Coronary artery (tissue), 2 donors: Measurements from ENCODE around the gene IMPDH2.
A peak's percentile ranks its signal among the peaks of the same experiment; 100 is the strongest.

ENCODE experiments used
- DNase-seq: peaks from one replicate; pipeline ENCODE4 v3.0.0-alpha.2; 2017; ENCODE audit warnings: low spot score
- H3K27ac ChIP-seq, 2 donors: fragments of 200-600 bp; sonication (generic); one replicate each; pipeline ENCODE4 v1.5.1; 2016 to 2019
- H3K4me3 ChIP-seq: fragments of 200-600 bp; sonication (generic); 2 replicates; pipeline ENCODE4 v1.5.1; 2016; ENCODE audit warnings: mild to moderate bottlenecking, moderate library complexity
- CTCF ChIP-seq: fragments of 200-600 bp; sonication (generic); IDR thresholded peaks from one replicate; pipeline ENCODE4 v1.5.1; 2019; ENCODE audit warnings: antibody characterized with exemption

Gene IMPDH2

GRCh38 chr3:49053543-49053942 lies 24.3 kb upstream of the IMPDH2 start:
- Histone ChIP-seq H3K27ac (no peak overlapping the region), H3K4me3 (no peak overlapping the region)
- DNase-seq: no peak
- no peak for TF ChIP-seq CTCF

GRCh38 chr3:49035281-49035680 lies 6.1 kb upstream of the IMPDH2 start:
- DNase-seq: no peak
- no peak overlapping the region for H3K4me3 ChIP-seq
- no peak for TF ChIP-seq CTCF
- peak overlapping the region in 1 of 2 donors; percentile 32 for H3K27ac ChIP-seq

- no peak for TF ChIP-seq CTCF
- no peak for DNase-seq
Measured at GRCh38 chr3:49034650-49035049, 5.5 kb upstream of the IMPDH2 start.

GRCh38 chr3:49032646-49033304 lies 3.6 kb upstream of the IMPDH2 start:
- Histone ChIP-seq H3K27ac (no peak overlapping the region), H3K4me3 (no peak overlapping the region)
- no peak for TF ChIP-seq CTCF
- no peak for DNase-seq

More at GRCh38 chr3:49034650-49035049, 5.5 kb upstream of the IMPDH2 start:
- no peak overlapping the region for H3K4me3 ChIP-seq
- peak overlapping the region in 1 of 2 donors; percentile 32 for H3K27ac ChIP-seq

- TF ChIP-seq CTCF: no peak
- DNase-seq: no peak
- H3K4me3 ChIP-seq: no peak overlapping the region
- H3K27ac ChIP-seq: no peak overlapping the region
Measured at GRCh38 chr3:49030321-49030720, 1.1 kb upstream of the IMPDH2 start.

- Histone ChIP-seq H3K4me3 (peak overlapping the region; percentile 77), H3K27ac (peak overlapping the region; percentile 92 to 98)
- TF ChIP-seq CTCF: no peak
- no peak for DNase-seq
Measured at GRCh38 chr3:49029563-49029884, 326 bp upstream of the IMPDH2 start.

- no peak for DNase-seq
- TF ChIP-seq CTCF: no peak
- Histone ChIP-seq H3K4me3 (peak overlapping the region; percentile 77), H3K27ac (peak overlapping the region; percentile 92 to 98)
Measured at GRCh38 chr3:49028298-49028672, 913 bp downstream of the IMPDH2 start.
